Ishikawa (cell line): ENCODE results near the gene SOBP.

Experiments used
- CEBPB ChIP-seq: IDR thresholded peaks from 2 replicates; pipeline ENCODE4 v1.6.1; 2012
- EGR1 ChIP-seq: IDR thresholded peaks from 2 replicates; pipeline ENCODE4 v1.6.1; 2012
- EP300 ChIP-seq: IDR thresholded peaks from 2 replicates; pipeline ENCODE4 v1.6.1; 2012; ENCODE audit warnings: borderline replicate concordance
- NFIC ChIP-seq: IDR thresholded peaks from 2 replicates; pipeline ENCODE4 v1.6.1; 2012
- TAF1 ChIP-seq: IDR thresholded peaks from 2 replicates; pipeline ENCODE4 v1.6.1; 2012; ENCODE audit warnings: low read depth, mild to moderate bottlenecking
- TEAD4 ChIP-seq: IDR thresholded peaks from 2 replicates; pipeline ENCODE4 v1.6.1; 2012
- YY1 ChIP-seq: IDR thresholded peaks from 2 replicates; pipeline ENCODE4 v1.6.1; 2012; ENCODE audit warnings: low read depth
- ZBTB7A ChIP-seq: IDR thresholded peaks from 2 replicates; pipeline ENCODE4 v1.6.1; 2012; ENCODE audit warnings: low read depth
- TF ChIP-seq, protein P1 (sequence below): IDR thresholded peaks from 2 replicates; pipeline ENCODE4 v1.6.1; 2012
- TF ChIP-seq, protein P2 (sequence below): IDR thresholded peaks from 2 replicates; pipeline ENCODE4 v1.6.1; 2012; ENCODE audit warnings: low read depth, mild to moderate bottlenecking
- TF ChIP-seq, protein P3 (sequence below): IDR thresholded peaks from 2 replicates; pipeline ENCODE4 v1.6.1; 2012

DNA sequence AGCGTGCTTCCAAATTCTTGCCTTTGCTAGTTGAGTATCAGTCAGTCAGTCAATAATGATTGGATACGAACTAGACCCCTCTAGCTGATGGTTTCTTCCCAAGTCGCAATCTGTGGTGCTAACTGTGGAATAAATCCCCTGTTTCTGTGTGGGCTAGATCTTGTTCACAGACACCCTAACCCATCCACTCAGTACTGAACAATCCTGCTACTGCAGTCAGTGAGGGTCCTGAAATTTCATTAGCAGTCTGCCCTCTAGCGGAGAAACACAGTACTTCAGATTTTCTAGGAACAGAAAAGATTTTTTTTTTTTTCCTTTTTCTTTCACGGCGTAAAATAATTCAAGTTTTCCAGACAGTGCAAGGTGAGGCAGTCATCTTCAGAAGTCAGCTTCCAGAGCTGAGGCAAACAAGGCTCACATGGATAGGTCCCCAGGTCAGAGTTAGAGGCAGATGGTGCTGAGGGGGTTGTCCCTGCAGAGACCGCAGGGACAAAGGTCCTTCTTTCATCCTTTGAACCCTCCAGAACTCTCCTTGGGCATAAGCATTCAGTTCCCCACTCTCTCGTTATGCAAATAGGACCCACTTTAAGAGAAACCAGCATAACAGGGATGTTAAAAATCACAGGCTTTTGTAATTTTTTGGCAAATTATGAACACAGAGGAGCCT lies 214.6 kb downstream of the SOBP start:
- TF ChIP-seq YY1 (no peak), NFIC (no peak), EP300 (no peak), EGR1 (no peak), CEBPB (no peak), TAF1 (no peak), ZBTB7A (no peak), TEAD4 (no peak)
- TF ChIP-seq, protein P1, sequence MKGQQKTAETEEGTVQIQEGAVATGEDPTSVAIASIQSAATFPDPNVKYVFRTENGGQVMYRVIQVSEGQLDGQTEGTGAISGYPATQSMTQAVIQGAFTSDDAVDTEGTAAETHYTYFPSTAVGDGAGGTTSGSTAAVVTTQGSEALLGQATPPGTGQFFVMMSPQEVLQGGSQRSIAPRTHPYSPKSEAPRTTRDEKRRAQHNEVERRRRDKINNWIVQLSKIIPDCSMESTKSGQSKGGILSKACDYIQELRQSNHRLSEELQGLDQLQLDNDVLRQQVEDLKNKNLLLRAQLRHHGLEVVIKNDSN, result no peak
- TF ChIP-seq, protein P2, sequence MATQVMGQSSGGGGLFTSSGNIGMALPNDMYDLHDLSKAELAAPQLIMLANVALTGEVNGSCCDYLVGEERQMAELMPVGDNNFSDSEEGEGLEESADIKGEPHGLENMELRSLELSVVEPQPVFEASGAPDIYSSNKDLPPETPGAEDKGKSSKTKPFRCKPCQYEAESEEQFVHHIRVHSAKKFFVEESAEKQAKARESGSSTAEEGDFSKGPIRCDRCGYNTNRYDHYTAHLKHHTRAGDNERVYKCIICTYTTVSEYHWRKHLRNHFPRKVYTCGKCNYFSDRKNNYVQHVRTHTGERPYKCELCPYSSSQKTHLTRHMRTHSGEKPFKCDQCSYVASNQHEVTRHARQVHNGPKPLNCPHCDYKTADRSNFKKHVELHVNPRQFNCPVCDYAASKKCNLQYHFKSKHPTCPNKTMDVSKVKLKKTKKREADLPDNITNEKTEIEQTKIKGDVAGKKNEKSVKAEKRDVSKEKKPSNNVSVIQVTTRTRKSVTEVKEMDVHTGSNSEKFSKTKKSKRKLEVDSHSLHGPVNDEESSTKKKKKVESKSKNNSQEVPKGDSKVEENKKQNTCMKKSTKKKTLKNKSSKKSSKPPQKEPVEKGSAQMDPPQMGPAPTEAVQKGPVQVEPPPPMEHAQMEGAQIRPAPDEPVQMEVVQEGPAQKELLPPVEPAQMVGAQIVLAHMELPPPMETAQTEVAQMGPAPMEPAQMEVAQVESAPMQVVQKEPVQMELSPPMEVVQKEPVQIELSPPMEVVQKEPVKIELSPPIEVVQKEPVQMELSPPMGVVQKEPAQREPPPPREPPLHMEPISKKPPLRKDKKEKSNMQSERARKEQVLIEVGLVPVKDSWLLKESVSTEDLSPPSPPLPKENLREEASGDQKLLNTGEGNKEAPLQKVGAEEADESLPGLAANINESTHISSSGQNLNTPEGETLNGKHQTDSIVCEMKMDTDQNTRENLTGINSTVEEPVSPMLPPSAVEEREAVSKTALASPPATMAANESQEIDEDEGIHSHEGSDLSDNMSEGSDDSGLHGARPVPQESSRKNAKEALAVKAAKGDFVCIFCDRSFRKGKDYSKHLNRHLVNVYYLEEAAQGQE, result no peak
- TF ChIP-seq, protein P3, sequence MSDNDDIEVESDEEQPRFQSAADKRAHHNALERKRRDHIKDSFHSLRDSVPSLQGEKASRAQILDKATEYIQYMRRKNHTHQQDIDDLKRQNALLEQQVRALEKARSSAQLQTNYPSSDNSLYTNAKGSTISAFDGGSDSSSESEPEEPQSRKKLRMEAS, result no peak
